IPS DF 19.7 (cell line): ENCODE results near the gene LRFN3.
"Not testable (repeated sequence)": the region's sequence is repeated elsewhere in the genome, so short reads cannot be mapped to it uniquely, and the experiment has no call there.

Experiments
- DNase-seq: peaks from one replicate; pipeline ENCODE4 v3.0.0-alpha.2; 2013; ENCODE audit warnings: low read depth, low spot score

Gene LRFN3

DNA sequence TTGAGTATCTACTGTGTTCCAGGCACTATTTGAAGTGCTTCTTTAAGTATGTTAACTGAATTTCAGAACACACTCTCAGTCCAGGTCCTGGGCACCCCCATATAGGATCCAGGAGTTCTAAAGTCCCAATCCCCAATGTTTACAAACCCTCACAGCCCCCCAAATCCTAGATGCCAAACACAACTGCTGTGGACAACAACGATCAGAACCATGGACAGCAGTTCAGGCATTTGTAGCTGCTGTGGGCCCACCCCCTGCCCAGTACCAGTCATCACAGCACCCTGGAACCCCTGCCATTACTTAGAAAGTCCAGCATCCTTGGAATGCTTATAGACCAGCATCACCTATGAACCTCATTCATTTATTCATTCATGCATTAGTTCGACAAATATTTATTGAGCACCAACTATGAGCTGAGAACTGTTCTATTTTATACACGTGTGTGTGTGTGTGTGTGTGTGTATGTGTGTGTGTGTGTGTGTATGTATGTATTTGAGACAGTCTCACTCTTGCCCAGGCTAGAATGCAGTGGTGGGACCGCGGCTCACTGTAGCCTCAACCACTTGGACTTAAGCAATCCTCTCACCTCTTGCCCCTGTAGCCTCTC lies 39.5 kb downstream of the LRFN3 start:
- no peak for DNase-seq

GRCh38 chr19:35977446-35978222 lies 41.5 kb downstream of the LRFN3 start:
- no peak for DNase-seq

GRCh38 chr19:35978271-35978670 lies 42.1 kb downstream of the LRFN3 start:
- no peak for DNase-seq

DNA sequence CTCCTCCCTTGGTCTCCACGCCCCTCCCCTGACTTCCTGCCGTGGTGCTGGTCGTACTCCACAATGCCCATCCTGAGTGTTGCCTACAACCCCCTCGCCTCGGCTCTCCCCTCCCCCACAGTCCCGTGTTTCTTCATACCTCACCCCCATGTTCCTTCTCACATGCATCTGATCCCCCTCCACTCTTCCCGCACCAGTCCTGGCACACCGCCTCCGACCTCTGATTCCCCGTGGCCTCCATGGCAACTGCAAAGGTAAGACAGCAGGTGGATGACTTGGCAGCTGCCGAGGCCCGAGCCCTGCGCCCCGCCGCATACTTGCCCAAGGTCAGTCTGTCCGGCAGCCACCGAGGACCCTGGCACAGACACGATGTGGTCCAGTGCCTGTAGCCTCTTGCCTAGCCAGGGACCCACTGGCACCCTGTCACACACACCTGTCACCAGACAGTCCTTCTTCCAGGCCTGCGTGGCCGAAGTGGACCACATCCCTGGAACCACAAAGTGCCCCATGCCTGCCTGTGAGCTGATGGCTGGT lies 42.7 kb downstream of the LRFN3 start:
- no peak for DNase-seq

- DNase-seq, result not testable (repeated sequence)
Observed at GRCh38 chr19:35980997-35981396, 44.8 kb downstream of the LRFN3 start.

DNA sequence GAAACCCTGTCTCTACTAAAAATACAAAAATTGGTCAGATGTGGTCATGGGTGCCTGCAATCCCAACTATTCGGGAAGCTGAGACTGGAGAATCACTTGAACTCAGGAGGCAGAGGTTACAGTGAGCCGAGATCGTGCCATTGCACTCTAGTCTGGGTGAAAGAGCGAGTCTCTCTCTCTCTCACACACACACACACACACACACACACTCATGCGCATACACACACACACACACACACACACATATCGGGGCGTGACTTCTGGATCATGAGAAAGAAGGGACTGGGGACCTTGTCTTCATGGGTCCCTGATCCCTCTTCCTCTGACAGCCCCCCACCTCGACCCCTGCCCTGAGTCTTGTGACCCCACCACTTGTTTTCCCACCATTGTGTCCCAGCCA lies 47.0 kb downstream of the LRFN3 start:
- no peak for DNase-seq

DNA sequence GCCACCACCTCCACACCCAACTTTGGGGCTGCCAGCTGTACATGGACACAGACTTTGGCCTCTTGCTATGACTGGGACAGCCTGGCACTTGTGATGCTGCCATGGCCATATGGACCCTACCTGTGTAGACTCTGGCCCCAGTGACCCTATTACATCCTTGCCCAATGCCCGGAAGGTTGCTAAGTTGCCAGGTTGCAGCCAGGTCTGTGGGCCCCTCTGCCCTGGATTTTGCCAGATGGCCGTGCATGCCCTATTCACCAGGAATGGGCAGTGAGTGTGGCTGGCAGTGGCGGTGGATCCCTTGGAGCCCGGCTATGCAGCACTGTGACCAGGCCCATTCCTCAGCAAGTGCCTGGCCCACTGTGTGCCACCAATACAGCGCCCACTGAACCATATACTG lies 49.9 kb downstream of the LRFN3 start:
- DNase-seq, result no peak

- DNase-seq, result no peak
Observed at GRCh38 chr19:35986664-35987570, 50.7 kb downstream of the LRFN3 start.

DNA sequence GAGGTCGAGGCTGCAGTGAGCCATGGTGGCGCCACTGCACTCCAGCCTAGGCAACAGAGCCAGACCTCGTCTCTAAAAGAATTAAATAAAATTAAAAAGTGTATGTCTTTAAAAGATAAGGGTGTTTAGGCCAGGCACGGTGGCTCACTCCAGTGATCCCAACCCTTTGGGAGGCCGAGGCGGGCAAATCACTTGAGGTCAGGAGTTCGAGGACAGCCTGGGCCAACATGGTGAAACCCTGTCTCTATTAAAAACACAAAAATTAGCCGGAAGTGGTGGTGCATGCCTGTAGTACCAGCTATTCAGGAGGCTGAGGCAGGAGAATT lies 51.4 kb downstream of the LRFN3 start:
- DNase-seq, result no peak

DNA sequence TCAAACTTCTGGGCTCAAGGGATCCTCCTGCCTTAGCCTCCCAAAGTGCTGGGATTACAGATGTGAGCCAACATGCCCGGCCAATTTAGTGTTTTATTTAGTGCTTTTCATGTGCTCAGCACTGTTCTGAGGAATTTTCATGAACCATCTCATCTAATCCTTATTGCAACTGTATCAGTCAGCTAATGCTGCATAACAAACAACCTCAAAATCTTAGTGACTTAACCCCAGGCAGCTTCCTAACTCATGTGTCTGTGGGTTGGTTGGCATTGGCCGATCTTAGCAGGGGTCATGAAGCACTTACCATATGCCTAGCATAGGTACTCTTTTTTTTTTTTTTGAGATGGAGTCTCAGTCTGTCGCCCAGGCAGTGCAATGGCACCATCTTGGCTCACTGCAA lies 52.6 kb downstream of the LRFN3 start:
- DNase-seq, result no peak

GRCh38 chr19:35990156-35990555 lies 54.0 kb downstream of the LRFN3 start:
- no peak for DNase-seq

DNA sequence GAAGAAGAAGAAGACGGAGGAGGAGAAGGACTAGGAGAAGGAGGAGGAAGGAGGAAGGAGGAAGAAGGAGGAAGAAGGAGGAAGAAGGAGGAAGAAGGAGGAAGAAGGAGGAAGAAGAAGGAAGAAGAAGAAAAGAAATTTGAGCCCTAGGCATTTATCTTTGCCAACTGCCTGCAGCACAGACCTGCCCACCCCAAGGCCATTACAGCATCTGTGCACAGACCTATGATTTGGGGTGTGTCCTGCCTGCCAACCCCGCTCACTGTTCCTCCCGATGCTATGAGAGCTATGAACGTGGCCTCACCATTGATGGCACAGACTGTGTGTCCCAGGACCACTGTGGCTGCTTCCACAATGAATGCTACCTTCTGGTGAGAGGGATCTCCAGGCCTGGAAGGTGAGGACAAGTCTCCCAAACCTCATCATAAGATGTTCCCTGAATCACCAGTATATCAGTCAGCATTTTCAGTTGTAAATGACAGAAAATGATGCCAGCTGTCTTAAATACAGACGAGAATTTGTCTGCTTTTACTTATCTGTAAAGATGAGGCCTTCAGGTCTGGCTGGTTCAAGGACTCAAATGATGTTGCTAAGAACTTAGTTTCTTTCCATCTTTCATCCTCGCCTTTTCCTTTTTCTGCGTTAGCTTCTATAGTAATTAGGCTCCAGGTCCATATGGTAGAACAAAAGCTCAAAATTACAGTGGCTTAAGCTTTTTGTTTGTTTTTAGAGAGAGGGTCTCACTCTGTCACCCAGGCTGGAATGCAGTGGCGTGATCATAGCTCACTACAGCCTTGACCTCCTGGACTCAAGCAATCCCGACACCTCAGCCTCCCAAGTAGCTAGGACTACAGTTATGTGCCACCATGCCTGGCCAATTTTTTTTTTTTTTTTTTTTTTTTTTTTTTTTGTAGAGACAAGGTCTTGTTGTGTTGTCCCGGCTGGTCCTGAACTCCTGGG lies 54.9 kb downstream of the LRFN3 start:
- DNase-seq, result no peak

DNA sequence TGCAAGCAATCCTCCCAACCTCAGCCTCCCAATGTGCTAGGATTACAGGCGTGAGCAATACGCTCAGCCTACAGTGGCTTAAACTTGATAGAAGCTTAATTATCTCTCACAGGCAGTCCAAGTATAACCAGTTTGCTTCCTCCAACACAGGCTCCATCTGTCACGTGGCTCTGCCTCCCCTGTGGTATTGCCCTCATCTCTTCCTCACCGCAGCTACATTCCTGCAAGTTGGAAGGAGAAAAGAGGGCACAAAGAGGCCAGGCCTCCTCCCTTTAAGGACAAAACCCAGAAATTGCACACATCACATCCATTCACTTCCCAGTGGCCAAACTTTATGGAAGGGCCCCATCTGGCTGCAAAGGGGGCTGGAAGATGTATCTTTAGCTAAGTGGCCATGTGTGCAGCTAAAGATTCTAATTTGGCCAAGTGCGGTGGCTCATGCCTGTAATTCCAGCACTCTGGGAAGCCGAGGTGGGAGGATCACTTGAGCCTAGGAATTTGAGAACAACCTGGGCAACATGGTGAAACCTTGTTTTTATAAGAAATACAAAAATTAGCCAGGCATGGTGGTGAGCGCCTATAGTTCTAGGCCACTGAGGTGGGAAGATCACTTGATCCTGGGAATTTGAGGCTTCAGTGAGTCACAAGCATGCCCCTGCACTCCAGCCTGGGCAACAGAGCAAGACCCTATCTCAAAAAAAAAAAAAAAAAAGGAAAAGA lies 55.7 kb downstream of the LRFN3 start:
- DNase-seq, result no peak

DNA sequence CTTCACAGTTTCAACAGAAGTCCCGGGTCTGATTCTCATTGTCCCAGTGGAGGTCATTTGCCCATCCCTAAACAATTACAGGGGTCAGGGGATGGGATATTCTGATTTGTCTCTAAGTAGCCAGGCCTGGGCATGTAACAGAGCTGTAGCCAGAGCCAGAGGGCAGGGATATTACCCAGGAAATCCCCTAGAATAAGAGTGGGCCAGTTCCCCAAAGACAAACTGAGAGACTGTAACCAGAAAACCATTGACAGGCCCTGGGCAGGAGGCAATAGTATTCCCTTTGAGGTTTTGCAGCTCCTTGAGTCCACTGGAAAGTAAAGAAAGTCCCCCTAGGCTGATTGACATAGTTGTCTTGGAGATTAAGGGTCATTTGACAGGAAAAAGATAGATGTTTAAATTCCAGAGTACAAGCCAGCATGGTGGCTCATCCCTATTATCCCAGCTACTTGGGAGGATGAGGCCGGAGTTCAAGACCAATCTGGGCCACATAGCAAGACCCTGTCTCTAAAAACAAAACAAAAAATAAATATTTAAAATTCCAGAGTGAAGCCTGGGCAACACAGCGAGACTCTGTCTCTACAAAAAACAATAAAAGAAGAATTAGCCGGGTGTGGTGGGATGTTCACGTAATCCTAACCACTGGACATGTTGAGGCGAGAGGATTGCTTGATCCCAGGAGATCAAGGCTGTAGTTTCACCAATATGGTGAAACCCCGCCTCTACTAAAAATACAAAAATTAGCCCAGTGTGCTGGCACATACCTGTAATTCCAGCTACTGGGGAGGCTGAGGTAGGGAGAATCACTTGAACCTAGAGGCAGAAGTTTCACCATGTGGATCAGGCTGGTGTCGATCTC lies 57.0 kb downstream of the LRFN3 start:
- DNase-seq, result no peak

DNA sequence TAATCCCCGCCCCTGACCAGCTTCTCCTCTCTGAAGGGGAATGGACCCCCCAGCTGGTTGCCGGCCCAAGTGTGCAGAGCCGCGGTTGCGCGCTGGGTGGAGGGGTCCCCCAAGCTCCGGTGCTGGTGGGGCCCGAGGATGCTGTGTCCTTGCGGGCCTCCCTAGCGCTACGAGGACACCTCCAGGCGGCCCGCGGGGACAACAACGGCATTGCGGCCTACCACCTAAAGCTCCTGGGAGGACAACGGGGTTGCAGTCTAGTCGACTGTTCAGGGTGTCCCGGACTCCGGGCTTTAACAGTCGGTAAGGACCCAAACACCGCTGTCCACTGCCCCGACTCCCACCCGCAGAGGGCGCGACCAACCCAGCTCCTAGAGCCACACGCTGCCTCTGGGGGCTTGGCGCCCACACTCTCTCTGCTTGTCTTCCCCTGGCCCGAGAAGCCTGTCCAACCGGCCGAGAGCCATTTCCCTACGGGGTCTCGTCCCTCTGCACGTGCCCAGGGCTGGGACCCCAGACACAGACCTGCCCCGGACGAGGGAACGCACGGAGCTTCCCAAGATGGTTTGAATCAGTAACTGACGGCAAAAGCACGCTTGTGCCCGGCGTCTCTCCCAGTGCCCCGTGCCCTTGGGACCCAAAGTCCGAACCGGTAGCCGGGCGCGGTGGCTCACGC lies 57.9 kb downstream of the LRFN3 start:
- DNase-seq, result no peak
